ENCODE data around the gene NAALADL2.

NAALADL2 gene

GRCh38 chr3:174859114-174859735, at the start of gene NAALADL2:
NAALADL2 (plus strand) TSS chr3:174859334.
- no peak for DNase-seq (ENCODE audit: low spot score)

GRCh38 chr3:174810254-174810653, 48.9 kb upstream of the NAALADL2 start:
- no peak for DNase-seq (ENCODE audit: low spot score)

- no peak for DNase-seq (ENCODE audit: low spot score)
These were observed 46.8 kb upstream of the NAALADL2 start for GRCh38 chr3:174812172-174812862.

- no peak for DNase-seq (ENCODE audit: low spot score)
These were observed 43.4 kb upstream of the NAALADL2 start for GRCh38 chr3:174815750-174816149.

GRCh38 chr3:174820885-174821284, 38.2 kb upstream of the NAALADL2 start:
- no peak for DNase-seq (ENCODE audit: low spot score)

GRCh38 chr3:174821477-174821876, 37.7 kb upstream of the NAALADL2 start:
- DNase-seq (ENCODE audit: low spot score), result no peak

- DNase-seq (ENCODE audit: low spot score), result no peak
These were observed 36.8 kb upstream of the NAALADL2 start for GRCh38 chr3:174822320-174822719.

- DNase-seq (ENCODE audit: low spot score), result no peak
These were observed 33.1 kb upstream of the NAALADL2 start for GRCh38 chr3:174826069-174826468.

GRCh38 chr3:174844746-174845145, 14.4 kb upstream of the NAALADL2 start:
- DNase-seq (ENCODE audit: low spot score), result no peak

GRCh38 chr3:174846055-174846454, 13.1 kb upstream of the NAALADL2 start:
- no peak for DNase-seq (ENCODE audit: low spot score)

- DNase-seq (ENCODE audit: low spot score), result no peak
These were observed 4.1 kb upstream of the NAALADL2 start for GRCh38 chr3:174854987-174855386.

- no peak for DNase-seq (ENCODE audit: low spot score)
These were observed 1.8 kb upstream of the NAALADL2 start for GRCh38 chr3:174857301-174857700.

GRCh38 chr3:174858353-174858752, 781 bp upstream of the NAALADL2 start:
- DNase-seq (ENCODE audit: low spot score), result no peak

GRCh38 chr3:174859756-174860155, 622 bp downstream of the NAALADL2 start:
- no peak for DNase-seq (ENCODE audit: low spot score)

GRCh38 chr3:174862101-174862500, 3.0 kb downstream of the NAALADL2 start:
- DNase-seq (ENCODE audit: low spot score), result no peak

- no peak for DNase-seq (ENCODE audit: low spot score)
These were observed 3.5 kb downstream of the NAALADL2 start for GRCh38 chr3:174862666-174863065.

- DNase-seq (ENCODE audit: low spot score), result no peak
These were observed 4.4 kb downstream of the NAALADL2 start for GRCh38 chr3:174863488-174863887.

- DNase-seq (ENCODE audit: low spot score), result no peak
These were observed 10.3 kb downstream of the NAALADL2 start for GRCh38 chr3:174869448-174869847.

GRCh38 chr3:174873832-174874657, 14.9 kb downstream of the NAALADL2 start:
- no peak for DNase-seq (ENCODE audit: low spot score)

GRCh38 chr3:174882789-174883188, 23.7 kb downstream of the NAALADL2 start:
- no peak for DNase-seq (ENCODE audit: low spot score)

- DNase-seq (ENCODE audit: low spot score), result no peak
These were observed 24.9 kb downstream of the NAALADL2 start for GRCh38 chr3:174883881-174884675.

Data from ecto neural progenitor cell (in vitro differentiated cells).